Uterus (tissue), 2 donors: ENCODE data around the gene SLC44A3.

Experiments
- POLR2A ChIP-seq, 2 donors: fragments of 450-650 bp; IDR thresholded peaks; one replicate each; pipeline ENCODE4 v1.6.1; 2016; ENCODE audit warnings: antibody characterized with exemption in 2 of 2, mild to moderate bottlenecking in 1 of 2, moderate library complexity in 1 of 2
- TF ChIP-seq, protein P1 (sequence below), 4 experiments: fragments of 200-600 bp in 2 of 4; fragments of 450-650 bp in 2 of 4; sonication (generic) in 2 of 4; IDR thresholded peaks; one replicate each; pipeline ENCODE4 v1.5.1; 2016 to 2019; ENCODE audit warnings: antibody characterized with exemption in 4 of 4, mild to moderate bottlenecking in 2 of 4, moderate library complexity in 1 of 4

- TF ChIP-seq, protein P1, sequence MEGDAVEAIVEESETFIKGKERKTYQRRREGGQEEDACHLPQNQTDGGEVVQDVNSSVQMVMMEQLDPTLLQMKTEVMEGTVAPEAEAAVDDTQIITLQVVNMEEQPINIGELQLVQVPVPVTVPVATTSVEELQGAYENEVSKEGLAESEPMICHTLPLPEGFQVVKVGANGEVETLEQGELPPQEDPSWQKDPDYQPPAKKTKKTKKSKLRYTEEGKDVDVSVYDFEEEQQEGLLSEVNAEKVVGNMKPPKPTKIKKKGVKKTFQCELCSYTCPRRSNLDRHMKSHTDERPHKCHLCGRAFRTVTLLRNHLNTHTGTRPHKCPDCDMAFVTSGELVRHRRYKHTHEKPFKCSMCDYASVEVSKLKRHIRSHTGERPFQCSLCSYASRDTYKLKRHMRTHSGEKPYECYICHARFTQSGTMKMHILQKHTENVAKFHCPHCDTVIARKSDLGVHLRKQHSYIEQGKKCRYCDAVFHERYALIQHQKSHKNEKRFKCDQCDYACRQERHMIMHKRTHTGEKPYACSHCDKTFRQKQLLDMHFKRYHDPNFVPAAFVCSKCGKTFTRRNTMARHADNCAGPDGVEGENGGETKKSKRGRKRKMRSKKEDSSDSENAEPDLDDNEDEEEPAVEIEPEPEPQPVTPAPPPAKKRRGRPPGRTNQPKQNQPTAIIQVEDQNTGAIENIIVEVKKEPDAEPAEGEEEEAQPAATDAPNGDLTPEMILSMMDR (IDR thresholded peaks at IDR 0.05) = peak in 3 of 4 experiments; percentile 21 to 40 (median 26)
- no peak for TF ChIP-seq POLR2A (IDR thresholded peaks at IDR 0.05)
Measured at GRCh38 chr1:94852788-94853187, 32.6 kb downstream of the SLC44A3 start.
